Heart right ventricle (tissue), 16 donors: ENCODE measurements around the gene CYTH1. TPM values are rescaled to one million over a fixed set of nuclear protein-coding genes. Genes with fewer than 3 reads are reported as not detected.
"Not testable (repeated sequence)": the region's sequence is repeated elsewhere in the genome, so short reads cannot be mapped to it uniquely, and the experiment has no call there.

Source experiments
- ATAC-seq, 8 donors: fragments of 200-7000 bp; cut with Tn5 transposase; one replicate each; pipeline ENCODE4 v1.9.1; 2020; ENCODE audit warnings: mild to moderate bottlenecking in 8 of 8, moderate library complexity in 8 of 8, moderate number of reproducible peaks in 1 of 8
- DNase-seq, 2 donors: peaks; one replicate each; pipeline ENCODE4 v3.0.0-alpha.2; 2020
- H3K27ac ChIP-seq, 10 donors: fragments of 200-600 bp; sonication (generic) in 2 of 10; one replicate each; pipeline versions ENCODE4 v1.5.0 to v1.8.0; 2020 to 2022; ENCODE audit warnings: mild to moderate bottlenecking in 3 of 10
- H3K27me3 ChIP-seq, 7 donors: fragments of 200-600 bp; one replicate each; pipeline ENCODE4 v1.8.0; 2021 to 2022; ENCODE audit warnings: mild to moderate bottlenecking in 2 of 7
- H3K36me3 ChIP-seq, 9 donors: fragments of 200-600 bp; sonication (generic) in 1 of 9; one replicate each; pipeline versions ENCODE4 v1.5.0 to v1.8.0; 2020 to 2022; ENCODE audit warnings: mild to moderate bottlenecking in 2 of 9
- H3K4me1 ChIP-seq, 9 donors: fragments of 200-600 bp; sonication (generic) in 1 of 9; one replicate each; pipeline versions ENCODE4 v1.5.0 to v1.8.0; 2020 to 2022; ENCODE audit warnings: mild to moderate bottlenecking in 4 of 9
- H3K4me3 ChIP-seq, 10 donors: fragments of 200-600 bp; sonication (generic) in 2 of 10; one replicate each; pipeline versions ENCODE4 v1.5.0 to v1.8.0; 2020 to 2022; ENCODE audit warnings: mild to moderate bottlenecking in 7 of 10, moderate library complexity in 2 of 10
- H3K9me3 ChIP-seq, 11 donors: fragments of 200-600 bp in 10 of 11; sonication (generic) in 2 of 11; one replicate each; pipeline versions ENCODE4 v1.5.0 to v1.8.0; 2013 to 2022; ENCODE audit warnings: mild to moderate bottlenecking in 2 of 11, control low read depth in 1 of 11, moderate library complexity in 1 of 11
- CTCF ChIP-seq, 9 donors: fragments of 200-600 bp; sonication (generic) in 2 of 9; IDR thresholded peaks; one replicate each; pipeline versions ENCODE4 v1.5.0 to v1.8.0; 2021 to 2022; ENCODE audit warnings: antibody characterized with exemption in 9 of 9, mild to moderate bottlenecking in 5 of 9, moderate library complexity in 1 of 9
- WGBS, 2 donors: extraction: QIAGEN DNeasy Blood & Tissue Kit; methylation state at CpG; one replicate each; pipeline ENCODE4 v1.1.7; 2013; ENCODE audit warnings: inconsistent platforms in 1 of 2; 5-methylcytosine and 5-hydroxymethylcytosine counted together
- intact Hi-C, 10 donors: fragments of 100-400 bp; cut with DNase I; formaldehyde crosslinking; loops; one replicate each; pipeline versions ENCODE4 v1.11.1 to v1.14.2; 2022
- polyA plus RNA-seq, 2 donors: library from polyadenylated mRNA; stranded (reverse); fragments of 200-250 nt; gene quantifications; one replicate each; pipeline ENCODE4 v1.2.3, GENCODE V29; 2013
- total RNA-seq, 10 donors: library from RNA; stranded (reverse); fragmentation: NEBNext Ultra II Directional in 3 of 10; extraction: Animal tissue kit (Norgen Biotek cat#: 25700) in 3 of 10; gene quantifications; one replicate each; pipeline versions ENCODE4 v1.2.1 to v1.2.4, GENCODE V29; 2021 to 2023
- donor health status: Arrhythmogenic right ventricular cardiomyopathy.
- donor health status: ischemic (EF 13 %, LVEDD 7.1; RV severe dilation, severe dysfunction).
- donor health status: healthy with polysubstance abuse.
- donor health status: DM: no; HTN: yes; CAD: no.
- donor health status: DM: no; HTN: no; CAD: no.
- donor health status: ischemic (EF 25% LVEDD 6.9; RV normal size, moderate dysfunction).
- donor health status: ischemic (EF 25% LVEDD 5.7; RV mildly dilated, moderate dysfunction).
- donor health status: healthy.
- donor health status: DM: yes; HTN: yes; CAD: no.
- donor health status: Ischemic cardiomyopathy.
- donor health status: ischemic (EF 35%, LVEDD 5.7; RV mildly dilated, moderate dysfunction).
- donor health status: nonischemic (EF 11% LVEDD 7.7; RV severe dilation, severe dysfunction).
- donor health status: DM: yes; HTN: yes; CAD: no.
- donor health status: PGD.
- donor health status: ischemic (EF 29% LVEDD 5.4; RV normal size, mild dysfunction).
- donor health status: nonischemic (EF 23%, LVEDD 6.1; RV moderate dilation, normal function).

The CYTH1 gene
- total and polyA plus RNA-seq, 12 donors: 22.3 to 46.9 (median 32.5) TPM

- 50 to 53% methylated on average over 3 of the region's 3 CpGs for whole genome bisulfite sequencing, 2 donors
- ATAC-seq: no peak
- TF ChIP-seq CTCF (IDR thresholded peaks at IDR 0.05): no peak
- H3K4me3 ChIP-seq: peak overlapping the region in 6 of 10 donors; percentile 5 to 97 (median 92)
- H3K9me3 ChIP-seq: no peaks in the 10 kb centered on the region
- intact Hi-C loops: loop anchor here in 5 of 10 donors (5.0 kb wide), 4 partner anchors 33 to 63 kb away; no protein-coding TSS in a partner anchor
- H3K36me3 ChIP-seq: no peaks in the 10 kb centered on the region
- H3K27ac ChIP-seq: peak overlapping the region in 9 of 10 donors; percentile 91 to 98 (median 95)
- no peak for DNase-seq
- no peaks in the 10 kb centered on the region for H3K27me3 ChIP-seq
- H3K4me1 ChIP-seq: peaks cover 4 to 77% (median 41%) of the 10 kb centered on the region in 9 donors
Observed at GRCh38 chr17:78779850-78780249, 2.2 kb downstream of the CYTH1 start.

- intact Hi-C loops: loop anchor here in 1 of 10 donors (5.0 kb wide), 1 partner anchor 42 kb away; no protein-coding TSS in a partner anchor
- H3K27ac ChIP-seq: peak overlapping the region in 7 of 10 donors; percentile 91 to 98 (median 95)
- H3K36me3 ChIP-seq, H3K9me3 ChIP-seq, H3K27me3 ChIP-seq, DNase-seq, ATAC-seq: not testable (repeated sequence)
- peak overlapping the region in 2 of 10 donors; percentile 91 to 93 for H3K4me3 ChIP-seq
- 88 to 95% methylated on average over 5 of the region's 5 CpGs for WGBS, 2 donors
- H3K4me1 ChIP-seq: peaks cover 4 to 83% (median 46%) of the 10 kb centered on the region in 9 donors
Observed at GRCh38 chr17:78779286-78779651, 2.8 kb downstream of the CYTH1 start.

- Histone ChIP-seq H3K36me3 (no peaks in the 10 kb centered on the region), H3K27me3 (no peaks in the 10 kb centered on the region), H3K4me3 (no peak overlapping the region), H3K4me1 (peaks cover 4 to 83% (median 43%) of the 10 kb centered on the region in 9 donors), H3K27ac (peak overlapping the region in 1 of 10 donors; percentile 98), H3K9me3 (no peaks in the 10 kb centered on the region)
- DNase-seq: no peak
- TF ChIP-seq CTCF (IDR thresholded peaks at IDR 0.05): no peak
- intact Hi-C loops: loop anchor here in 1 of 10 donors (5.0 kb wide), 1 partner anchor 41 kb away; no protein-coding TSS in a partner anchor
- ATAC-seq: no peak
- WGBS, 2 donors: 88 to 96% methylated on average over 4 of the region's 4 CpGs
Observed at GRCh38 chr17:78777881-78778280, 4.2 kb downstream of the CYTH1 start.

- H3K36me3 ChIP-seq: peaks cover 0 to 5% (median 0%) of the 10 kb centered on the region in 9 donors
- peak overlapping the region in 5 of 10 donors; percentile 2 to 31 (median 27) for H3K4me3 ChIP-seq
- 56 to 72% methylated on average over 12 of the region's 12 CpGs for WGBS, 2 donors
- H3K9me3 ChIP-seq: no peaks in the 10 kb centered on the region
- intact Hi-C loops: loop anchor here in 1 of 10 donors (5.0 kb wide), 1 partner anchor 38 kb away; no protein-coding TSS in a partner anchor
- peaks cover 4 to 93% (median 41%) of the 10 kb centered on the region in 9 donors for H3K4me1 ChIP-seq
- ATAC-seq (peak in 7 of 8 donors; percentile 28 to 47 (median 38)), DNase-seq (no peak)
- TF ChIP-seq CTCF (IDR thresholded peaks at IDR 0.05): no peak
- no peaks in the 10 kb centered on the region for H3K27me3 ChIP-seq
- peak overlapping the region in 9 of 10 donors; percentile 17 to 98 (median 32) for H3K27ac ChIP-seq
Observed at GRCh38 chr17:78774956-78775571, 7.0 kb downstream of the CYTH1 start.

- intact Hi-C loops: no loop called here
- Histone ChIP-seq H3K4me3 (peak overlapping the region in 1 of 10 donors; percentile 31), H3K27ac (peak overlapping the region in 8 of 10 donors; percentile 14 to 98 (median 37)), H3K36me3 (peaks cover 0 to 5% (median 0%) of the 10 kb centered on the region in 9 donors), H3K9me3 (no peaks in the 10 kb centered on the region), H3K4me1 (peaks cover 4 to 91% (median 35%) of the 10 kb centered on the region in 9 donors), H3K27me3 (no peaks in the 10 kb centered on the region)
- 36 to 56% methylated on average over 2 of the region's 2 CpGs for WGBS, 2 donors
- no peak for ATAC-seq
- no peak for DNase-seq
- TF ChIP-seq CTCF (IDR thresholded peaks at IDR 0.05): no peak
Observed at GRCh38 chr17:78774453-78774852, 7.6 kb downstream of the CYTH1 start.
